ENCODE measurements around the gene EEF1A2.

- TF ChIP-seq CTCF (IDR thresholded peaks at IDR 0.05) (no peak), EZH2phosphoT487 (IDR thresholded peaks at IDR 0.05) (no peak), EZH2 (IDR thresholded peaks at IDR 0.05) (no peak)
These were observed 35.5 kb upstream of the EEF1A2 start for GRCh38 chr20:63534427-63534830.
